Mucosa of descending colon (tissue), 3 donors: ENCODE results near the gene CHMP5. TPM values are rescaled to one million over a fixed set of nuclear protein-coding genes. Genes with fewer than 3 reads are reported as not detected.

Experiments used
- ATAC-seq: fragments of 200-7000 bp; cut with Tn5 transposase; one replicate; pipeline ENCODE4 v1.9.1; 2020; ENCODE audit warnings: mild to moderate bottlenecking, moderate library complexity
- DNase-seq, 3 donors: peaks; one replicate each; pipeline ENCODE4 v3.0.0-alpha.2; 2020
- H3K36me3 ChIP-seq: fragments of 200-600 bp; one replicate; pipeline ENCODE4 v1.8.0; 2021; ENCODE audit warnings: low read depth, mild to moderate bottlenecking
- H3K4me1 ChIP-seq: fragments of 200-600 bp; one replicate; pipeline ENCODE4 v1.8.0; 2021; ENCODE audit warnings: low read depth, mild to moderate bottlenecking
- H3K4me3 ChIP-seq: fragments of 200-600 bp; one replicate; pipeline ENCODE4 v1.8.0; 2021; ENCODE audit warnings: mild to moderate bottlenecking
- H3K9me3 ChIP-seq: fragments of 200-600 bp; one replicate; pipeline ENCODE4 v1.8.0; 2021; ENCODE audit warnings: mild to moderate bottlenecking
- CTCF ChIP-seq: fragments of 200-600 bp; IDR thresholded peaks from one replicate; pipeline ENCODE4 v1.8.0; 2022; ENCODE audit warnings: antibody characterized with exemption, mild to moderate bottlenecking
- intact Hi-C, 2 donors: fragments of 100-400 bp; cut with DNase I in 1 of 2; cut with micrococcal nuclease in 1 of 2; formaldehyde crosslinking; loops; one replicate each; pipeline versions ENCODE4 v1.11.0 to v1.11.1; 2022; cut with DNase I, micrococcal nuclease
- total RNA-seq, 3 donors: library from RNA; stranded (reverse); fragmentation: NEBNext Ultra II Directional in 2 of 3; extraction: Animal tissue kit (Norgen Biotek cat#: 25700) in 2 of 3; gene quantifications; one replicate each; pipeline versions ENCODE4 v1.2.1 to v1.2.4, GENCODE V29; 2021 to 2023
- donor health status: DM: no; HTN: no; CAD: no; lungs with moderate emphysema.
- donor health status: DM: no; HTN: no; CAD: no.
- donor health status: DM: no; HTN: yes; CAD: no.

Gene CHMP5
- total RNA-seq, 3 donors from 2014 or later = 72.2 to 98.1 (median 84.3) TPM

- no peak for ATAC-seq
- TF ChIP-seq CTCF = no peak
- no peak for DNase-seq
- Histone ChIP-seq H3K4me3 (no peak overlapping the region), H3K4me1 (peaks cover 33% of the 10 kb centered on the region), H3K9me3 (no peaks in the 10 kb centered on the region), H3K36me3 (no peaks in the 10 kb centered on the region)
- intact Hi-C loops = no loop called here
These were observed 33.9 kb upstream of the CHMP5 start for GRCh38 chr9:33230756-33231622.

- H3K4me1 ChIP-seq = peaks cover 33% of the 10 kb centered on the region
- H3K36me3 ChIP-seq = no peaks in the 10 kb centered on the region
- H3K4me3 ChIP-seq = no peak overlapping the region
- no peak for TF ChIP-seq CTCF
- no peaks in the 10 kb centered on the region for H3K9me3 ChIP-seq
- ATAC-seq = no peak
- intact Hi-C loops = no loop called here
- no peak for DNase-seq
These were observed 33.3 kb upstream of the CHMP5 start for GRCh38 chr9:33231623-33231942.

- no peak for TF ChIP-seq CTCF
- DNase-seq (no peak), ATAC-seq (no peak)
- Histone ChIP-seq H3K4me3 (no peak overlapping the region), H3K36me3 (no peaks in the 10 kb centered on the region), H3K9me3 (no peaks in the 10 kb centered on the region), H3K4me1 (peaks cover 33% of the 10 kb centered on the region)
- intact Hi-C loops = no loop called here
These were observed 32.0 kb upstream of the CHMP5 start for GRCh38 chr9:33232815-33233214.

GRCh38 chr9:33233626-33234342 lies 31.1 kb upstream of the CHMP5 start:
- no peak for TF ChIP-seq CTCF
- peak; percentile 91 to 98 (median 91) for DNase-seq

GRCh38 chr9:33234511-33235467 lies 30.1 kb upstream of the CHMP5 start:
- H3K4me1 ChIP-seq = peaks cover 26% of the 10 kb centered on the region
- no peak overlapping the region for H3K4me3 ChIP-seq
- no peaks in the 10 kb centered on the region for H3K36me3 ChIP-seq
- ATAC-seq (peak; percentile 39), DNase-seq (peak in 1 of 3 donors; percentile 48)
- no peaks in the 10 kb centered on the region for H3K9me3 ChIP-seq
- TF ChIP-seq CTCF = no peak
- intact Hi-C loops = no loop called here

More at GRCh38 chr9:33233626-33234342, 31.1 kb upstream of the CHMP5 start:
- Histone ChIP-seq H3K4me1 (peaks cover 31% of the 10 kb centered on the region), H3K9me3 (no peaks in the 10 kb centered on the region), H3K36me3 (no peaks in the 10 kb centered on the region), H3K4me3 (no peak overlapping the region)
- intact Hi-C loops = no loop called here
- ATAC-seq = peak; percentile 86
